Common myeloid progenitor, CD34-positive (primary cell): Measurements from ENCODE around the gene SSB.

Experiments used
- CTCF ChIA-PET: fragments of 350-600 bp; sonication (Branson Sonifier 250); formaldehyde crosslinking; loops from one replicate; lab custom pipeline; 2021; ENCODE audit warnings: antibody characterized with exemption; lab: Charles Lee
- POLR2A ChIA-PET: fragments of 350-600 bp; sonication (Branson Sonifier 250); formaldehyde crosslinking; loops from one replicate; lab custom pipeline; 2021; ENCODE audit warnings: antibody characterized with exemption; lab: Charles Lee
- DNase-seq, 3 donors: peaks; one replicate each; pipeline versions ENCODE4 v3.0.0 to v3.0.0-alpha.2; 2013
- H3K27ac ChIP-seq, 2 experiments: 1 replicate in 1 of 2; 2 replicates in 1 of 2; pipeline ENCODE4 v1.7.0; 2013; ENCODE audit warnings: inconsistent platforms in 2 of 2, low read length in 2 of 2, mild to moderate bottlenecking in 2 of 2, low read depth in 1 of 2, moderate library complexity in 1 of 2; ENCODE audit not compliant: severe bottlenecking in 2 of 2, insufficient read depth in 1 of 2, poor library complexity in 1 of 2
- H3K27me3 ChIP-seq, 5 experiments: replicated peaks in 2 of 5; 1 replicate in 3 of 5; 2 replicates in 2 of 5; pipeline versions ENCODE4 v1.6.1 to v1.7.0; 2013; ENCODE audit warnings: low read length in 4 of 5, mild to moderate bottlenecking in 2 of 5, moderate library complexity in 2 of 5, inconsistent platforms in 1 of 5; ENCODE audit not compliant: insufficient read depth in 5 of 5, control insufficient read depth in 4 of 5
- H3K36me3 ChIP-seq, 4 experiments: 1 replicate in 2 of 4; 2 replicates in 2 of 4; pipeline versions ENCODE4 v1.6.1 to v1.7.0; 2013; ENCODE audit warnings: low read length in 3 of 4, control low read depth in 1 of 4, mild to moderate bottlenecking in 1 of 4; ENCODE audit not compliant: control insufficient read depth in 4 of 4, insufficient read depth in 4 of 4
- H3K4me1 ChIP-seq, 4 experiments: 1 replicate in 3 of 4; 2 replicates in 1 of 4; pipeline versions ENCODE4 v1.6.1 to v1.7.1; 2013; ENCODE audit warnings: low read length in 3 of 4, mild to moderate bottlenecking in 3 of 4, control low read depth in 1 of 4, inconsistent platforms in 1 of 4, moderate library complexity in 1 of 4; ENCODE audit not compliant: control insufficient read depth in 4 of 4, insufficient read depth in 4 of 4; ENCODE audit errors: control extremely low read depth in 1 of 4
- H3K4me3 ChIP-seq, 7 experiments: 1 replicate in 4 of 7; 2 replicates in 3 of 7; pipeline versions ENCODE4 v1.5.1 to v1.7.0; 2013; ENCODE audit warnings: mild to moderate bottlenecking in 7 of 7, low read length in 6 of 7, moderate library complexity in 6 of 7, inconsistent platforms in 2 of 7, low read depth in 2 of 7, control low read depth in 1 of 7; ENCODE audit not compliant: insufficient read depth in 4 of 7, control insufficient read depth in 1 of 7; ENCODE audit errors: extremely low read depth in 1 of 7
- H3K9me3 ChIP-seq, 5 experiments: 1 replicate in 4 of 5; 2 replicates in 1 of 5; pipeline versions ENCODE4 v1.6.1 to v1.7.1; 2013; ENCODE audit warnings: low read length in 4 of 5, mild to moderate bottlenecking in 2 of 5, inconsistent platforms in 1 of 5, low read depth in 1 of 5, moderate library complexity in 1 of 5; ENCODE audit not compliant: control insufficient read depth in 4 of 5, insufficient read depth in 2 of 5; ENCODE audit errors: control extremely low read depth in 1 of 5
- WGBS: methylation state at CpG from one replicate; pipeline ENCODE4 v1.1.5; 2013; ENCODE audit not compliant: insufficient coverage; 5-methylcytosine and 5-hydroxymethylcytosine counted together

The SSB gene

GRCh38 chr2:169768262-169768995, 30.2 kb upstream of the SSB start:
- peak overlapping the region in 6 of 7 experiments; percentile 23 to 74 (median 55) for H3K4me3 ChIP-seq
- 25% methylated on average over 61 of the region's 72 CpGs for WGBS
- CTCF ChIA-PET, result interaction anchor here (1.0 to 1.8 kb wide), 4 partner anchors 8 to 183 kb away, joined by 3 to 4 read pairs (median 4); no protein-coding TSS in a partner anchor

GRCh38 chr2:169771021-169771420, 27.6 kb upstream of the SSB start:
- ChIA-PET CTCF (interaction anchor here (0.8 to 1.7 kb wide), 3 partner anchors 17 to 79 kb away, joined by 3 to 4 read pairs (median 3); no protein-coding TSS in a partner anchor), POLR2A (no interaction called here)
- Histone ChIP-seq H3K4me1 (peaks cover 0 to 17% (median 13%) of the 10 kb centered on the region in 4 experiments), H3K27ac (no peak overlapping the region), H3K4me3 (no peak overlapping the region), H3K9me3 (no peaks in the 10 kb centered on the region), H3K36me3 (no peaks in the 10 kb centered on the region), H3K27me3 (peaks cover 0 to 26% (median 7%) of the 10 kb centered on the region in 5 experiments)
- 50% methylated on average over 4 of the region's 5 CpGs for WGBS
- DNase-seq, result peak in 1 of 3 donors; percentile 4

More at GRCh38 chr2:169768262-169768995, 30.2 kb upstream of the SSB start:
- POLR2A ChIA-PET, result no interaction called here
- Histone ChIP-seq H3K27me3 (peaks cover 0 to 26% (median 7%) of the 10 kb centered on the region in 5 experiments), H3K27ac (no peak overlapping the region), H3K4me1 (peaks cover 0 to 13% (median 12%) of the 10 kb centered on the region in 4 experiments), H3K9me3 (no peaks in the 10 kb centered on the region), H3K36me3 (no peaks in the 10 kb centered on the region)
- peak; percentile 21 to 57 (median 33) for DNase-seq

GRCh38 chr2:169771612-169772011, 27.1 kb upstream of the SSB start:
- Histone ChIP-seq H3K27ac (no peak overlapping the region), H3K27me3 (peaks cover 0 to 26% (median 7%) of the 10 kb centered on the region in 5 experiments), H3K4me3 (no peak overlapping the region), H3K9me3 (no peaks in the 10 kb centered on the region), H3K4me1 (peaks cover 0 to 20% (median 13%) of the 10 kb centered on the region in 4 experiments), H3K36me3 (no peaks in the 10 kb centered on the region)
- DNase-seq, result no peak
- POLR2A ChIA-PET, result no interaction called here
- CTCF ChIA-PET, result interaction anchor here (0.9 to 1.7 kb wide), 2 partner anchors 16 to 79 kb away, joined by 3 read pairs; no protein-coding TSS in a partner anchor
- 100% methylated on average over 2 of the region's 2 CpGs for WGBS

- no peak overlapping the region for H3K27ac ChIP-seq
- peaks cover 0 to 24% (median 7%) of the 10 kb centered on the region in 5 experiments for H3K27me3 ChIP-seq
- H3K36me3 ChIP-seq, result no peaks in the 10 kb centered on the region
- H3K9me3 ChIP-seq, result no peaks in the 10 kb centered on the region
- H3K4me1 ChIP-seq, result peaks cover 0 to 13% (median 12%) of the 10 kb centered on the region in 4 experiments
- no peak for DNase-seq
- ChIA-PET POLR2A (no interaction called here), CTCF (interaction anchor here (1.3 to 2.2 kb wide), 3 partner anchors 10 to 80 kb away, joined by 4 to 7 read pairs (median 4); no protein-coding TSS in a partner anchor)
- no peak overlapping the region for H3K4me3 ChIP-seq
- WGBS, result no CpG with 5 or more reads among the region's 2 CpGs
Observed at GRCh38 chr2:169772651-169773050, 26.0 kb upstream of the SSB start.

- Histone ChIP-seq H3K4me3 (no peak overlapping the region), H3K27me3 (no peaks in the 10 kb centered on the region), H3K4me1 (peaks cover 0 to 24% (median 1%) of the 10 kb centered on the region in 4 experiments), H3K9me3 (no peaks in the 10 kb centered on the region), H3K27ac (no peak overlapping the region), H3K36me3 (no peaks in the 10 kb centered on the region)
- ChIA-PET CTCF (interaction anchor here (0.6 to 2.8 kb wide), 5 partner anchors 15 to 322 kb away, joined by 3 to 11 read pairs (median 4); no protein-coding TSS in a partner anchor), POLR2A (interaction anchor here (0.6 kb wide), 1 partner anchor 236 kb away, joined by 4 read pairs; no protein-coding TSS in a partner anchor)
- 100% methylated on average over 3 of the region's 3 CpGs for WGBS
- DNase-seq, result no peak
Observed at GRCh38 chr2:169775354-169775753, 23.3 kb upstream of the SSB start.

- no peaks in the 10 kb centered on the region for H3K36me3 ChIP-seq
- H3K4me3 ChIP-seq, result no peak overlapping the region
- no peaks in the 10 kb centered on the region for H3K9me3 ChIP-seq
- peak in 2 of 3 donors; percentile 30 to 42 for DNase-seq
- POLR2A ChIA-PET, result interaction anchor here (0.6 kb wide), 1 partner anchor 236 kb away, joined by 4 read pairs; no protein-coding TSS in a partner anchor
- H3K4me1 ChIP-seq, result peaks cover 0 to 24% (median 1%) of the 10 kb centered on the region in 4 experiments
- CTCF ChIA-PET, result interaction anchor here (0.6 to 2.8 kb wide), 5 partner anchors 14 to 323 kb away, joined by 3 to 11 read pairs (median 4); no protein-coding TSS in a partner anchor
- no CpG with 5 or more reads among the region's 2 CpGs for WGBS
- H3K27me3 ChIP-seq, result no peaks in the 10 kb centered on the region
- H3K27ac ChIP-seq, result no peak overlapping the region
Observed at GRCh38 chr2:169775765-169776164, 22.9 kb upstream of the SSB start.
